GM19240 (cell line): ENCODE results near the gene PI4K2A.
A peak's percentile ranks its signal among the peaks of the same experiment; 100 is the strongest.

Experiments
- DNase-seq: peaks from one replicate; pipeline ENCODE4 v3.0.0; 2011; ENCODE audit warnings: low spot score; ENCODE audit not compliant: insufficient read length

Gene PI4K2A

DNA sequence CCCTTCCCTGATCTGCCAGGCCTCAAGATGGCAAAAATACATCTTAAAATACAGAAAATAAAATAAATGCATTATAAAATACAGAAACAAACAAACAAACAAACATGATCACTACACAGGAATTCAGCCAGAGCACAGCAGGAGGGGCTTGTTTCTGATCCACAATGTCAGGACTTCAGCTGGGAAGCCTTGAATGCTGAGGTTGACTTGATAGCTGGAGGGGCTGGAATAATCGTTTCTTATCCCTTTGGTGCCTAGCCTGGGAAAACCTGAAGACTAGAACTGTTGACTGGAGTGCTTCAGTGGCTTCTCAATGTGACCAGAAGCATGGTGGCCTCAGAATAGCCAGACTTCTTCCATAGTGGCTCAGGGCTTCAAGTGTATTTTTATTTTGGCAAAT lies 63.9 kb downstream of the PI4K2A start:
- DNase-seq, result no peak

DNA sequence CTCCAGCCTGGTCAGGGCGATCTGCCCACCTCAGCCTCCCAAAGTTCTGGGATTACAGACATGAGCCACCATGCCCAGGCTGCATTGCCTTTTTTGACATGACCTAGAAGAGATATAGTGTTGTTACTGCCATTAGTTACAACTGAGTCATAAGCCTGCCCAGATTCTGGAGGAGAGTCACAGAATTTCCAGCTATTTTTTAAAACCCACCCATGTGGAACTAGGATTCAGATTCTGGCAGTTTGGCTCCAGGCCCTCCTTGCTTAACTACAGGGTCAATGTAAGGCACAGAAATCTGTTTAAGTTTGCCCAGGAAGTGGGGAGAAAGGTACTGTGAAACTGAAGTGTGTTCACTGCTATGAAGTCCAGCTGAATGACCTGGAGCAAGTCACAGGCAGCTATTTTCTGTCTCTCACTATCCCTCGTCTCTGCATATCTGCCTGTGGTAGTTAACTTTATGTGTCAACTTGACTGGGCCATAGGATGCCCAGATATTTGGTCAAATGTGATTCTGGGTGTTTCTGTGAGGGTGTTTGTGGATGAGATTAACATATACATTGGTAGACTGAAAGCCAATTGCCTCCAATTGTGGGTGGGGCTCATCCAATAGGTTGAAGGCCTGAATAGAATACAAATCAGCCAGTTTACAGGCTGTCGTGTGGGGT lies 64.7 kb downstream of the PI4K2A start:
- no peak for DNase-seq

GRCh38 chr10:97707134-97707861 lies 66.8 kb downstream of the PI4K2A start:
- DNase-seq, result no peak

- no peak for DNase-seq
Measured at GRCh38 chr10:97708167-97708566, 67.7 kb downstream of the PI4K2A start.

DNA sequence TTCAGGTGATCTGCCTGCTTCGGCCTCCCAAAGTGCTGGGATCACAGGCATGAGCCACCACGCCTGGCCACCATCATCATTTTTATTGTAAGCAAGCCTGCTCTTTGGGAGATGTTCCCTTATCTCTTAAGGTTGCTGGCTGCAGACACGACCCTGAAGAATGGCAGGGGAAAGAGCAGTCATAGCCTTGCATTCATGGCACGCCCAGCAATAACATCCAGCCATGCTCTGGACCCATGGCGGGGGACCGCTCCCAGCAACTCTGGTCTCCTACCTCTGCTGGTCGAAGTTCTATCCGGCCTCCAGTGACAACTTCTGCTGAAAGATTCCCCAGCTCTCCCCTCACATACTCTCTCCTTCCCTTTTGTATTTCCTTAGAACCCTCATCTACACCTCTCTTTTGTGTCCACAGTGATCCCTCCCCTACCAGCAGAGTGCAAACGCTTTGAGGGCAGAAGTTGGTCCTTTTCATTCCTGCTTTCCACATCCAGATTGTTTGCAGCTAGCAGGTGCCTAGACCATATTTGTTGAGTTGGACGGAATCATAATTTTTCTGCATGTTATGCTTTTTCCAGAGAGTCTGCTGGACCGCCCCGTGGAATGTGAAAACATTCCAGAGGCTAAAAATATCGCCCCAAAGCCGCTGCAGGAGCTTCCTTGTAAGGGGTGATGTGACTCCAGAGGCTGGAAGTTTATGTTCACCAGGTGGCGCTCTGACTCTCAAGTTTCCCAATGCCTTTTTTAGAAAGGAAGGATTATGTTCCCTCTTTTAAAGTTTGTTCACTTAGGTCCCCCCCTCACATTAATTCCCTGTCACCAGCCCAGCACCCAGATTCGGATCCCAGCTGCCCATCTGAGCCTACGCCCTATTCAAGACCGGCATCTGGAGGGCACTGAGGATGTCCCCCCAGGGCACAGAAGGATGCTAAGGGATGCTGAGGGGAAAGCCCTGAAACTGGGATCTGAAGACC lies 68.8 kb downstream of the PI4K2A start:
- no peak for DNase-seq

GRCh38 chr10:97711640-97712572 lies 71.4 kb downstream of the PI4K2A start:
- no peak for DNase-seq

DNA sequence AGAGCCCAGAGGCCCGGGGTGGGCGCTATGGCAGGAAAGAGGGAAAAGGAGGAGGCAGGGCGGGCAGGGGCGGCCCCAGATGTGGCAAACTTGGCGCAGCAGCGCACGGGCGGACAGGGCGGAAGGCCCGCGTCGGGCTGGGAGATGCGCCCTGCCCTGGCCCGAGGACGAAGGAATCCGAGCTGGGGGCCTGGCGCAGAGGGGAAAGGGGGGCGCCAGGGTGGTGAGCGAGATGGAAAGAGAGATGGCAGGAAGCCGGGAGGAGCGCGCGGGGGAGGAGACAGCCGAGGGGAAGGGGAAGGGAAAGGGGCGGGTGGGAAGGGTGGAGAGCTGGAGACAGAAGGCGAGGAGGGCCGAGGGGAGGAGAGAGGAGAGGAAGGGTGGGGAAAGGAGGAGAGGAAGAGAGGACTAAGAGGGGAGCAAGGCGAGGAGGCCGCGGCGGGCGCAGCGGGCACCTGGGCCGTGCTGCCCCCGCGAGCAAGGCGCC lies 72.9 kb downstream of the PI4K2A start, which contains the start of gene MARVELD1:
TSS of gene MARVELD1 (plus strand) at position 392 of the 487 bp plus-strand sequence. CDS start 147 bp downstream, outside the sequence.
- no peak for DNase-seq

DNA sequence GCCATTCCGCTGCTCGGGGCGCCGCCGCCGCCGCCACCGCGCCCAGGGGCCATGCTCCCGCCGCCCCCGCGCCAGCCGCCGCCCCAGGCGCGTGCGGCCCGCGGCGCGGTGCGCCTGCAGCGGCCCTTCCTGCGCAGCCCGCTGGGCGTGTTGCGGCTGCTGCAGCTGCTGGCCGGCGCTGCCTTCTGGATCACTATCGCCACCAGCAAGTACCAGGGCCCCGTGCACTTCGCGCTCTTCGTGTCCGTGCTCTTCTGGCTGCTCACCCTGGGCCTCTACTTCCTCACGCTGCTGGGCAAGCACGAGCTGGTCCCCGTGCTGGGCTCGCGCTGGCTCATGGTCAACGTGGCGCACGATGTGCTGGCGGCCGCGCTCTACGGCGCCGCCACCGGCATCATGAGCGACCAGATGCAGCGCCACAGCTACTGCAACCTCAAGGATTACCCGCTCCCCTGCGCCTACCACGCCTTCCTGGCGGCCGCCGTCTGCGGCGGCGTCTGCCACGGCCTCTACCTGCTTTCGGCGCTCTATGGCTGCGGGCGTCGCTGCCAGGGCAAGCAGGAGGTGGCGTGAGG lies 73.4 kb downstream of the PI4K2A start:
- peak; percentile 83 for DNase-seq

DNA sequence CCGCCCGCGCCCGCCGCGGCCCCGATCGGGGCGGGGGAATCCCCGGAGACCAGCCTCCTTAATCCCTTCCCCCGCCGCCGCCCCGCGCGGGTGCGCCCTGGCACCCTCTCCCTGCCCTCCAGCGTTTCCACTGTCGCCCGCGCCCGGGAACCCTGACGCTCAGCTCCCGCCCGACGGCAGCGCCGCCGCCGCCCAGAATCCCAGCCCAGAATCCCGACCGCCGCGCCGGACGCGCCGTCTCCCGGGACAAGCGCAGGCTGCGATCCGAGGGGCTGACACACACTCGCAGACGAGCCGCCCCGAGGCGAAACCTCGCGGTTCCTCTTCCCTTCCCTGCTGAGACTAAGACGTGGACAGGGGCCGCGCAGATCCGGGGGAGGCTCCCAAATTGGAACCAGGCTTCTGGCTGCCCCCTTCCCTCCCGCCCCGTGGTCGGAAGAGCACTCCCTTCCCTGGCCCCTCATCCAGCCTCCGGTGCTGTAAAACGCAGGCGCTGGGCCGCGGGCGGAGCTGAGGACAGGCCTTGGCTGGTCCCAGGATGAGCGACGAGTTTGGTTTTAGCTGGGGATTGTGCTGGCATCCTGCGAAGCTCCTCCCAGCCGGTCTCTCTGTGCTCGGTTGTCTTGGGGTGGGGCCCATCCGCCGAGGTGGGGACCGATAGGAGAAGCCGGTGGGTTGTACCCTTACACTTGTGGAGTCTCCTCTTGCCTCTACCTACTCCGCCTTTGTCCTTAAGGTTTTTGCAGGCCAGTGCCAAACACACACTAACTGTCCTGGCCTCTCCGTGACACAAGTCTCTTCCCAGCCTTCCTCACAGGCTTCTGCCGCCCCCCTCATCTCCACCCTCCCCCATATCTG lies 74.2 kb downstream of the PI4K2A start:
- peak; percentile 65 for DNase-seq

DNA sequence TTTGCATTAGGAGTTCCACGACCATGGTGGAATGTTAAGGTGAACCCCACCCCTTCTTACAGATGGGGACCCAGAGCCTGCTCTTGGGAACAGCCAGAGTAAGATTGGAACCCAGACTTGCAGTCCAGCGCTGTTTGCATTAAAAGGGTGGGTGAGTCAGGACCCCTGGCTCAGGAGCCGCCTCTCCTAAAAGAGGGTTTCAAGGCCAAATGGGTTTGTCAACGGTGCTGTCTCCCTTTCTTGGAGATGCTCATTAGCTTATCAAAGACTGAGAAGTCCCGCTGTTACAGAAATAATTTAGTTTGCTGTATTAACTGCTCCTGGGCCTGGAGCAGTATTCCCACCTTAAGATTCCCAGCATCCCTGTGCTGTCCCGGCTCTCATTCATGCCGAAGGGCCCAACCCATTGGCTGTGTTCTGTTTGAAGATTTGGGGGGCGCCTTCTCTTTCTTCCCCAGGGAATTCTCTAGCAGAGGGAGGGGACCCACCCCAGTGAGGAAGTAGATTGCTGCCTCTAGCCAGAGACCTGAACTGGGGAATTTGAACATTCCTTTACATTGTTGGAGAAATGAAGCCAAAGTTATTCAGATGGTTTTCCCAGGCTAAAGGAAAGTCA lies 74.9 kb downstream of the PI4K2A start:
- DNase-seq, result no peak

DNA sequence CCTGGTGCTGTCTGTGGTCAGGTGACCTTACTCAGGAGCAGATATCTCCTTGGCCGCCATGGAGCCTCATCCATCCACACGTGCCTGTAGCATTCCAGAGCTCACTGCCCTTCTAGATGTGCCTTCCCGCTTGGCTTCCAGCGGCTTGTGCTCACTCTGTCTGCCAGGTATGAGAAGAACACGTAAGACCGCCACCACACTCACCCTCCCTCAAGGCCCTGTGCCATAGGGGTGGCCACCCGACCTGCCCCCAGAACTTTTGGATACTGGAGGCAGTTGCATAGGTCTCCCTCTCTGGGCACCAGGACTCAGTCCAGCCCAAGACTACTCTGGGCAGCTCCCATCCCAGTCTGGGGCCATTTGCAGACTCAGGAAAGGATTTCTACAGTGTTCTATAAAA lies 77.2 kb downstream of the PI4K2A start:
- no peak for DNase-seq

- DNase-seq, result no peak
Measured at GRCh38 chr10:97718178-97718577, 77.7 kb downstream of the PI4K2A start.

- no peak for DNase-seq
Measured at GRCh38 chr10:97718659-97719142, 78.2 kb downstream of the PI4K2A start.

- DNase-seq, result no peak
Measured at GRCh38 chr10:97719602-97720001, 79.1 kb downstream of the PI4K2A start.

- DNase-seq, result no peak
Measured at GRCh38 chr10:97721871-97722780, 81.7 kb downstream of the PI4K2A start.

GRCh38 chr10:97723001-97723400 lies 82.5 kb downstream of the PI4K2A start:
- DNase-seq, result no peak

GRCh38 chr10:97724341-97724941 lies 84.0 kb downstream of the PI4K2A start:
- no peak for DNase-seq
